GM12865 (cell line): ENCODE data around the gene ERBIN.

Experiments
- DNase-seq: peaks from one replicate; pipeline ENCODE4 v3.0.0; 2010; ENCODE audit warnings: low read depth
- H3K4me3 ChIP-seq: 2 replicates; pipeline ENCODE4 v1.5.1; 2011; ENCODE audit warnings: mild to moderate bottlenecking, low read depth, low read length, control low read depth
- CTCF ChIP-seq: IDR thresholded peaks from 2 replicates; pipeline ENCODE4 v1.5.1; 2011; ENCODE audit warnings: low read length, control low read depth, low read depth, inconsistent platforms; ENCODE audit not compliant: insufficient read depth; ENCODE audit errors: missing control alignments

Gene ERBIN

GRCh38 chr5:66122379-66123034 is 196.1 kb downstream of the ERBIN start:
- no peak for DNase-seq

GRCh38 chr5:66129144-66129543 is 202.8 kb downstream of the ERBIN start:
- DNase-seq: no peak
- no peak overlapping the region for H3K4me3 ChIP-seq
- no peak for TF ChIP-seq CTCF

More at GRCh38 chr5:66122379-66123034, 196.1 kb downstream of the ERBIN start:
- no peak overlapping the region for H3K4me3 ChIP-seq
- no peak for TF ChIP-seq CTCF

- no peak for DNase-seq
- no peak for TF ChIP-seq CTCF
- no peak overlapping the region for H3K4me3 ChIP-seq
Measured at GRCh38 chr5:66130493-66130892, 204.1 kb downstream of the ERBIN start.
